Testis (tissue), 2 donors: ENCODE results near the gene CTPS2.

Experiments used
- CTCF ChIP-seq, 3 experiments: fragments of 450-650 bp in 2 of 3; fragments of 200-600 bp in 1 of 3; sonication (generic) in 1 of 3; IDR thresholded peaks; one replicate each; pipeline ENCODE4 v1.5.1; 2016 to 2019; ENCODE audit warnings: antibody characterized with exemption in 3 of 3, mild to moderate bottlenecking in 2 of 3, moderate library complexity in 1 of 3
- POLR2A ChIP-seq: fragments of 450-650 bp; IDR thresholded peaks from one replicate; pipeline ENCODE4 v1.6.1; 2017; ENCODE audit warnings: antibody characterized with exemption, mild to moderate bottlenecking, moderate library complexity

- no peak for TF ChIP-seq CTCF (IDR thresholded peaks at IDR 0.05)
- no peak for TF ChIP-seq POLR2A
Observed at GRCh38 chrX:16578218-16578617, 134.3 kb downstream of the CTPS2 start.
